HepG2 (cell line): ENCODE measurements around the gene KIAA1755. TPM values are rescaled to one million over a fixed set of nuclear protein-coding genes. Genes with fewer than 3 reads are reported as not detected.
A peak's percentile ranks its signal among the peaks of the same experiment; 100 is the strongest.

Experiments
- ATAC-seq: fragments of 200-7000 bp; cut with Tn5 transposase; 3 replicates; pipeline ENCODE4 v1.9.1; 2020; ENCODE audit warnings: mild to moderate bottlenecking, moderate library complexity
- BruUV-seq: library from RNA; stranded (reverse); fragments of 400-500 nt; replicated peaks from 2 replicates; lab custom pipeline; 2021; lab: Mats Ljungman, UMichigan
- CTCF ChIA-PET: fragments of 300-600 bp; formaldehyde crosslinking; extraction: SDS; loops from one replicate; lab custom pipeline; 2021; ENCODE audit warnings: low total read pairs, inconsistent platforms, low intra/inter-chr PET ratio; lab: Yijun Ruan, JAX
- POLR2A ChIA-PET: fragments of 350-600 bp; sonication (Branson Sonifier 250); formaldehyde crosslinking; loops from one replicate; lab custom pipeline; 2020; ENCODE audit warnings: antibody characterized with exemption, inconsistent platforms; lab: Yijun Ruan, JAX
- DNase-seq: peaks from one replicate; pipeline ENCODE4 v3.0.0-alpha.2; 2015; ENCODE audit warnings: low spot score
- FAIRE-seq: peaks from 3 replicates; lab custom pipeline; 2011; peaks lifted over from hg19 to GRCh38; lab: Jason Lieb, UNC
- H2AFZ ChIP-seq: one replicate; pipeline ENCODE4 v1.6.1; 2011; ENCODE audit warnings: low read length, inconsistent platforms
- H3K27ac ChIP-seq: fragments of 300-600 bp; 3 replicates; pipeline ENCODE4 v1.8.0; 2011; ENCODE audit warnings: mixed run types, mild to moderate bottlenecking, mixed read lengths, low read length, inconsistent platforms; ENCODE audit not compliant: insufficient read depth; ENCODE audit errors: extremely low read length
- H3K27me3 ChIP-seq, 2 experiments: fragments of 200-600 bp in 1 of 2; 2 replicates in 1 of 2; 3 replicates in 1 of 2; pipeline versions ENCODE4 v1.6.0 to v1.8.0; 2011; ENCODE audit warnings: low read length in 2 of 2, mild to moderate bottlenecking in 2 of 2, moderate library complexity in 2 of 2, inconsistent platforms in 1 of 2; ENCODE audit not compliant: insufficient read depth in 2 of 2, control insufficient read depth in 1 of 2
- H3K36me3 ChIP-seq, 2 experiments: fragments of 200-600 bp in 1 of 2; replicated peaks in 1 of 2; 2 replicates in 1 of 2; 3 replicates in 1 of 2; pipeline versions ENCODE4 v1.5.1 to v1.8.0; 2011; ENCODE audit warnings: low read length in 2 of 2, inconsistent platforms in 1 of 2; ENCODE audit not compliant: insufficient read depth in 2 of 2, control insufficient read depth in 1 of 2
- H3K4me1 ChIP-seq: 2 replicates; pipeline ENCODE4 v1.5.1; 2012; ENCODE audit warnings: low read length, inconsistent platforms; ENCODE audit not compliant: insufficient read depth
- H3K4me2 ChIP-seq: 2 replicates; pipeline ENCODE4 v1.6.0; 2011; ENCODE audit warnings: low read depth, low read length, inconsistent platforms
- H3K4me3 ChIP-seq, 3 experiments: fragments of 200-600 bp in 1 of 3; sonication (generic), shearing (Covaris generic) in 1 of 3; replicated peaks in 1 of 3; 2 replicates each; pipeline ENCODE4 v1.5.1; 2011 to 2016; ENCODE audit warnings: low read length in 3 of 3, inconsistent platforms in 2 of 3, low read depth in 2 of 3, mild to moderate bottlenecking in 2 of 3, control low read depth in 1 of 3, mixed read lengths in 1 of 3; ENCODE audit not compliant: insufficient read depth in 1 of 3
- H3K79me2 ChIP-seq: one replicate; pipeline ENCODE4 v1.6.1; 2011; ENCODE audit warnings: low read length, inconsistent platforms; ENCODE audit not compliant: insufficient read depth
- H3K9ac ChIP-seq: 2 replicates; pipeline ENCODE4 v1.6.0; 2011; ENCODE audit warnings: mild to moderate bottlenecking, low read depth, low read length, inconsistent platforms; ENCODE audit not compliant: insufficient read depth
- H3K9me3 ChIP-seq: 2 replicates; pipeline ENCODE4 v1.5.1; 2012; ENCODE audit warnings: mild to moderate bottlenecking, low read length
- H4K20me1 ChIP-seq: 2 replicates; pipeline ENCODE4 v1.6.0; 2011; ENCODE audit warnings: inconsistent platforms, mild to moderate bottlenecking, low read length, moderate library complexity; ENCODE audit not compliant: insufficient read depth
- ARHGAP35 ChIP-seq: sonication (generic); formaldehyde crosslinking; IDR thresholded peaks from 2 replicates; pipeline ENCODE4 v1.9.0; 2022; ENCODE audit warnings: mild to moderate bottlenecking, inconsistent platforms, moderate library complexity, missing genetic modification reagents, borderline replicate concordance
- CBX1 ChIP-seq: IDR thresholded peaks from one replicate; pipeline ENCODE4 v1.6.1; 2016; ENCODE audit warnings: antibody characterized with exemption, low read depth
- CBX5 ChIP-seq: sonication (generic); formaldehyde crosslinking; IDR thresholded peaks from 2 replicates; pipeline ENCODE4 v1.4.0; 2020; ENCODE audit warnings: missing genetic modification reagents, borderline replicate concordance
- HDAC2 ChIP-seq: sonication (generic); formaldehyde crosslinking; IDR thresholded peaks from 2 replicates; pipeline ENCODE4 v1.4.0; 2020; ENCODE audit warnings: missing genetic modification reagents
- NFE2L1 ChIP-seq: sonication (generic); formaldehyde crosslinking; IDR thresholded peaks from 2 replicates; pipeline ENCODE4 v1.4.0; 2020; ENCODE audit warnings: missing genetic modification reagents, mild to moderate bottlenecking, borderline replicate concordance
- SAFB2 ChIP-seq: sonication (generic); formaldehyde crosslinking; IDR thresholded peaks from 2 replicates; pipeline ENCODE4 v1.5.1; 2020; ENCODE audit warnings: missing genetic modification reagents, low read depth, mild to moderate bottlenecking, borderline replicate concordance
- STAG1 ChIP-seq: sonication (generic); formaldehyde crosslinking; IDR thresholded peaks from 2 replicates; pipeline ENCODE4 v1.4.0; 2020; ENCODE audit warnings: missing genetic modification reagents
- TBX2 ChIP-seq: sonication (generic); formaldehyde crosslinking; IDR thresholded peaks from 2 replicates; pipeline ENCODE4 v1.5.0; 2020; ENCODE audit warnings: missing genetic modification reagents, mild to moderate bottlenecking, borderline replicate concordance
- XRCC5 ChIP-seq: fragments of 200-400 bp; formaldehyde crosslinking; optimal IDR thresholded peaks from 2 replicates; pipeline ENCODE3; 2017; ENCODE audit warnings: mild to moderate bottlenecking, low read length
- ZBTB7A ChIP-seq: sonication (generic); formaldehyde crosslinking; IDR thresholded peaks from 2 replicates; pipeline ENCODE4 v1.8.0; 2022; ENCODE audit warnings: mild to moderate bottlenecking, missing genetic modification reagents
- ZKSCAN1 ChIP-seq: fragments of 150-350 bp; IDR thresholded peaks from 2 replicates; pipeline ENCODE4 v1.6.1; 2014; ENCODE audit warnings: low read length
- ZMYM2 ChIP-seq: sonication (generic); formaldehyde crosslinking; IDR thresholded peaks from 2 replicates; pipeline ENCODE4 v1.8.0; 2022; ENCODE audit warnings: mild to moderate bottlenecking, missing genetic modification reagents
- ZNF562 ChIP-seq: sonication (generic); formaldehyde crosslinking; IDR thresholded peaks from 2 replicates; pipeline ENCODE4 v1.8.0; 2022; ENCODE audit warnings: missing genetic modification reagents, borderline replicate concordance
- ZNF703 ChIP-seq: sonication (generic); formaldehyde crosslinking; IDR thresholded peaks from 2 replicates; pipeline ENCODE4 v1.5.1; 2020; ENCODE audit warnings: missing genetic modification reagents, mild to moderate bottlenecking, moderate library complexity, borderline replicate concordance
- WGBS: methylation state at CpG from one replicate; pipeline ENCODE4 v1.1.6; 2017; ENCODE audit warnings: low lambda C conversion rate; 5-methylcytosine and 5-hydroxymethylcytosine counted together
- in situ Hi-C: cut with HindIII; loops from 2 replicates; pipeline ENCODE4 v1.10.0; 2017; ENCODE audit warnings: low pct_unique_long_range_greater_than_20kb; ENCODE audit not compliant: extremely low pct_ligation_motif_present
- intact Hi-C: fragments of 100-400 bp; cut with micrococcal nuclease; formaldehyde crosslinking; loops from one replicate; pipeline ENCODE4 v1.10.0; 2022; ENCODE audit not compliant: unreplicated experiment
- polyA plus RNA-seq, 8 experiments: library from polyadenylated mRNA; depleted of rRNA in 3 of 8; stranded (reverse) in 7 of 8; unstranded in 1 of 8; fragments of >200 nt; fragmentation: Illumina TruSeq in 4 of 8; extraction: Trizol in 4 of 8; gene quantifications; 2 replicates each; pipeline versions ENCODE4 v1.2.1 to v1.2.3, GENCODE V29; 2011 to 2016; ENCODE audit warnings: low read depth in 4 of 8, missing spikeins in 1 of 8, mixed read lengths in 1 of 8; ENCODE audit not compliant: insufficient read depth in 1 of 8
- total RNA-seq, 5 experiments: library from RNA; depleted of rRNA; stranded (reverse); fragments of >200 nt; fragmentation: Illumina TruSeq; extraction: Trizol; gene quantifications; 2 replicates each; pipeline ENCODE4 v1.2.3, GENCODE V29; 2016; ENCODE audit warnings: low read depth in 1 of 5
- TF ChIP-seq, protein P1 (sequence below): sonication (generic); formaldehyde crosslinking; IDR thresholded peaks from 2 replicates; pipeline ENCODE4 v1.5.0; 2020; ENCODE audit warnings: mild to moderate bottlenecking, missing genetic modification reagents, moderate library complexity
- TF ChIP-seq, protein P2 (sequence below): sonication (generic); formaldehyde crosslinking; IDR thresholded peaks from 2 replicates; pipeline ENCODE4 v1.5.1; 2020; ENCODE audit warnings: mild to moderate bottlenecking, missing genetic modification reagents
- TF ChIP-seq, protein P3 (sequence below): sonication (generic); formaldehyde crosslinking; IDR thresholded peaks from 2 replicates; pipeline ENCODE4 v1.5.0; 2020; ENCODE audit warnings: missing genetic modification reagents, mild to moderate bottlenecking, borderline replicate concordance

Gene KIAA1755
- total and polyA plus RNA-seq, 2 of the 13 experiments (the other 11 are each of a cell fraction or from before 2014, with no cell fraction given) = 0.04 TPM; not detected in 1

DNA sequence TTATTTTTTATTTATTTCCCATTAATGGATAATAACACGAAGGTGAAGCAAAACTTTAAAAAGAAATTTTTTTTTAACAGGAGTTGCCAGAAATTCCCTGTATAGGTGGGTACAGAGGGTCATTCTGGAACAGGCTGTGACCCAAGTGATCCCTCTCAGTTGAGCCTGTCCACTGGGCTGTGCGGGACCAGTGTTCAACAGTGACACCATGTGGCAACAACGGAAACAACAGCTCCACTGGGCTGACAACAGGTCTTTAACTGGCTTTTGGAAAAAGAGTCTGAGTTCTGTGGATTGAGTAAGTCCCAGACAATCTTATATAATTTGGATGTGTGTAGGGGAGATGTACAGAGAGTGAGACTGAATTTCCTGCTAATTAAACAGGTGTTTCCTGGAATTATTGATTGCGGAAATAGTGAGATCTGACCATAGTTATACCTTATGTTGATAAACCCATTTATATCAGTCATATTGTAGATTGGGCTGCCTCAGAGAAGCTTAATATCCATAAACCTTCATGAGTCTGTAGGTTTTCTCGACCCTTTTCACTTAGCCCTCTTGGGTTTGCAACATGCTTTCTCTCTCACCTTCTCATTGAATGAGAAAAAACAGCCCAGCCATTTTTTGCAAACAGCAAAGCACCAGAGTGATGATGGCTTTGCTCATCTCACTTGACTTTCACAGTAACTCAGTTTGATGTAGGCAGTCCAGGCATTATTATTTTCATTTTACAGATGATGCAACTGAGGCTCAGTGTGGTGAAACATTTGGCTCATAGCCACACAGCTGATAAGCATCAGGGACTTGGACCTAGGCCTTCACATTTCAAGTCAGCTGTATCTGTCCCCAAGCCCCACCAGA, 17.5 kb downstream of the KIAA1755 start:
- no peak for ATAC-seq
- TF ChIP-seq SAFB2 (CRISPR knock-in tag) (no peak), HDAC2 (CRISPR knock-in tag) (0 out of 2 replicates have a peak, but pooled peaks have one; percentile 13), ARHGAP35 (CRISPR knock-in tag) (no peak), XRCC5 (peak; percentile 59), ZNF562 (0 out of 2 replicates have a peak, but pooled peaks have one; percentile 32), ZNF703 (CRISPR knock-in tag) (no peak), CBX5 (CRISPR knock-in tag) (peak; percentile 92; the same call in 1 of the 2 replicates), ZKSCAN1 (0 out of 2 replicates have a peak, but pooled peaks have one; percentile 25), TBX2 (CRISPR knock-in tag) (no peak), ZBTB7A (CRISPR knock-in tag) (no peak), NFE2L1 (CRISPR knock-in tag) (no peak), ZMYM2 (CRISPR knock-in tag) (peak; percentile 54; the same call in 1 of the 2 replicates), STAG1 (CRISPR knock-in tag) (peak; percentile 41), CBX1 (peak; percentile 97)
- TF ChIP-seq, protein P1, sequence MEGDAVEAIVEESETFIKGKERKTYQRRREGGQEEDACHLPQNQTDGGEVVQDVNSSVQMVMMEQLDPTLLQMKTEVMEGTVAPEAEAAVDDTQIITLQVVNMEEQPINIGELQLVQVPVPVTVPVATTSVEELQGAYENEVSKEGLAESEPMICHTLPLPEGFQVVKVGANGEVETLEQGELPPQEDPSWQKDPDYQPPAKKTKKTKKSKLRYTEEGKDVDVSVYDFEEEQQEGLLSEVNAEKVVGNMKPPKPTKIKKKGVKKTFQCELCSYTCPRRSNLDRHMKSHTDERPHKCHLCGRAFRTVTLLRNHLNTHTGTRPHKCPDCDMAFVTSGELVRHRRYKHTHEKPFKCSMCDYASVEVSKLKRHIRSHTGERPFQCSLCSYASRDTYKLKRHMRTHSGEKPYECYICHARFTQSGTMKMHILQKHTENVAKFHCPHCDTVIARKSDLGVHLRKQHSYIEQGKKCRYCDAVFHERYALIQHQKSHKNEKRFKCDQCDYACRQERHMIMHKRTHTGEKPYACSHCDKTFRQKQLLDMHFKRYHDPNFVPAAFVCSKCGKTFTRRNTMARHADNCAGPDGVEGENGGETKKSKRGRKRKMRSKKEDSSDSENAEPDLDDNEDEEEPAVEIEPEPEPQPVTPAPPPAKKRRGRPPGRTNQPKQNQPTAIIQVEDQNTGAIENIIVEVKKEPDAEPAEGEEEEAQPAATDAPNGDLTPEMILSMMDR (CRISPR knock-in tag) = peak; percentile 62
- TF ChIP-seq, protein P2, sequence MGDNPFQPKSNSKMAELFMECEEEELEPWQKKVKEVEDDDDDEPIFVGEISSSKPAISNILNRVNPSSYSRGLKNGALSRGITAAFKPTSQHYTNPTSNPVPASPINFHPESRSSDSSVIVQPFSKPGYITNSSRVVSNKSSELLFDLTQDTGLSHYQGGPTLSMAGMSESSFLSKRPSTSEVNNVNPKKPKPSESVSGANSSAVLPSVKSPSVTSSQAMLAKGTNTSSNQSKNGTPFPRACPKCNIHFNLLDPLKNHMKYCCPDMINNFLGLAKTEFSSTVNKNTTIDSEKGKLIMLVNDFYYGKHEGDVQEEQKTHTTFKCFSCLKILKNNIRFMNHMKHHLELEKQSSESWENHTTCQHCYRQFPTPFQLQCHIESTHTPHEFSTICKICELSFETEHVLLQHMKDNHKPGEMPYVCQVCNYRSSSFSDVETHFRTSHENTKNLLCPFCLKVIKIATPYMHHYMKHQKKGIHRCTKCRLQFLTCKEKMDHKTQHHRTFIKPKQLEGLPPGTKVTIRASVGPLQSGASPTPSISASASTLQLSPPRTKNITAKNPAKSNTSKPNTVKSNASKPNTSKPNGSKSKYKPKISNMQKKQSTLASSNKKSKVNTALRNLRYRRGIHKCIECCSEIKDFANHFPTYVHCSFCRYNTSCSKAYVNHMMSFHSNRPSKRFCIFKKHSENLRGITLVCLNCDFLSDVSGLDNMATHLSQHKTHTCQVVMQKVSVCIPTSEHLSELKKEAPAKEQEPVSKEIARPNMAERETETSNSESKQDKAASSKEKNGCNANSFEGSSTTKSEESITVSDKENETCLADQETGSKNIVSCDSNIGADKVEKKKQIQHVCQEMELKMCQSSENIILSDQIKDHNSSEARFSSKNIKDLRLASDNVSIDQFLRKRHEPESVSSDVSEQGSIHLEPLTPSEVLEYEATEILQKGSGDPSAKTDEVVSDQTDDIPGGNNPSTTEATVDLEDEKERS (CRISPR knock-in tag) = peak; percentile 100
- TF ChIP-seq, protein P3, sequence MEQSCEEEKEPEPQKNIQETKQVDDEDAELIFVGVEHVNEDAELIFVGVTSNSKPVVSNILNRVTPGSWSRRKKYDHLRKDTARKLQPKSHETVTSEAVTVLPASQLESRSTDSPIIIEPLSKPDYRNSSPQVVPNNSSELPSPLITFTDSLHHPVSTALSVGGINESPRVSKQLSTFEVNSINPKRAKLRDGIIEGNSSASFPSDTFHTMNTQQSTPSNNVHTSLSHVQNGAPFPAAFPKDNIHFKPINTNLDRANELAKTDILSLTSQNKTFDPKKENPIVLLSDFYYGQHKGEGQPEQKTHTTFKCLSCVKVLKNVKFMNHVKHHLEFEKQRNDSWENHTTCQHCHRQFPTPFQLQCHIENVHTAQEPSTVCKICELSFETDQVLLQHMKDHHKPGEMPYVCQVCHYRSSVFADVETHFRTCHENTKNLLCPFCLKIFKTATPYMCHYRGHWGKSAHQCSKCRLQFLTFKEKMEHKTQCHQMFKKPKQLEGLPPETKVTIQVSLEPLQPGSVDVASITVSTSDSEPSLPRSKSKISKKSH = peak; percentile 99

More for the DNA sequence above, 17.5 kb downstream of the KIAA1755 start:
- no peak overlapping the region for H2AFZ ChIP-seq
- H3K9me3 ChIP-seq = peaks cover 39% of the 10 kb centered on the region
- no peaks in the 10 kb centered on the region for H4K20me1 ChIP-seq
- no peak overlapping the region for H3K9ac ChIP-seq
- DNase-seq (peak; percentile 31), FAIRE-seq (peak; percentile 72)
- ChIA-PET POLR2A (no interaction called here), CTCF (interaction anchor here (1.0 kb wide), 1 partner anchor 185 kb away, joined by 3 read pairs; no protein-coding TSS in a partner anchor)
- H3K27ac ChIP-seq = no peak overlapping the region
- H3K27me3 ChIP-seq = no peaks in the 10 kb centered on the region
- no peaks in the 10 kb centered on the region for H3K4me1 ChIP-seq
- no peaks in the 10 kb centered on the region for H3K36me3 ChIP-seq
- no peaks in the 10 kb centered on the region for H3K79me2 ChIP-seq
- no peak overlapping the region for H3K4me2 ChIP-seq
- in situ Hi-C loops (no loop called here), intact Hi-C loops (no loop called here)
- H3K4me3 ChIP-seq = no peak overlapping the region
- BruUV-seq = no TSS peak
- WGBS = 19% methylated on average over 5 of the region's 5 CpGs
